AG09309 (cell line): Measurements from ENCODE around the gene OR13C3.
"Not testable (repeated sequence)": the region's sequence is repeated elsewhere in the genome, so short reads cannot be mapped to it uniquely, and the experiment has no call there.

Experiments
- DNase-seq: peaks from one replicate; pipeline ENCODE4 v3.0.0-alpha.2; 2010; ENCODE audit warnings: low read depth
- H3K4me3 ChIP-seq: 2 replicates; pipeline ENCODE4 v1.5.1; 2011; ENCODE audit warnings: mild to moderate bottlenecking, low read depth, low read length, moderate library complexity; ENCODE audit not compliant: control insufficient read depth
- CTCF ChIP-seq: IDR thresholded peaks from 2 replicates; pipeline ENCODE4 v1.5.1; 2011; ENCODE audit warnings: mild to moderate bottlenecking, low read depth, low read length, inconsistent platforms; ENCODE audit not compliant: insufficient read depth, control insufficient read depth; ENCODE audit errors: missing control alignments

OR13C3 gene

GRCh38 chr9:104556830-104557634 is 20.4 kb upstream of the OR13C3 start:
- no peak overlapping the region for H3K4me3 ChIP-seq
- no peak for DNase-seq
- TF ChIP-seq CTCF = no peak

- TF ChIP-seq CTCF = no peak
- DNase-seq = no peak
- no peak overlapping the region for H3K4me3 ChIP-seq
Measured at GRCh38 chr9:104555521-104555920, 18.9 kb upstream of the OR13C3 start.

- no peak for DNase-seq
- no peak overlapping the region for H3K4me3 ChIP-seq
- no peak for TF ChIP-seq CTCF
Measured at GRCh38 chr9:104553261-104553660, 16.6 kb upstream of the OR13C3 start.

GRCh38 chr9:104544644-104545043 is 8.0 kb upstream of the OR13C3 start:
- H3K4me3 ChIP-seq = no peak overlapping the region
- DNase-seq = no peak
- TF ChIP-seq CTCF = no peak

- no peak for DNase-seq
- TF ChIP-seq CTCF = no peak
- no peak overlapping the region for H3K4me3 ChIP-seq
Measured at GRCh38 chr9:104539275-104539674, 2.6 kb upstream of the OR13C3 start.

GRCh38 chr9:104527109-104527508 is 9.5 kb downstream of the OR13C3 start, which contains the start of gene OR13C4:
Gene OR13C4 (minus strand): TSS chr9:104527209. CDS start chr9:104527209, 0 bp downstream.
- no peak for DNase-seq
- TF ChIP-seq CTCF = no peak

GRCh38 chr9:104520241-104520640 is 16.4 kb downstream of the OR13C3 start:
- DNase-seq, H3K4me3 ChIP-seq: not testable (repeated sequence)

More at GRCh38 chr9:104527109-104527508, 9.5 kb downstream of the OR13C3 start, which contains the start of gene OR13C4:
- no peak within 1 kb of the TSS for H3K4me3 ChIP-seq
